HEK293 (cell line): ENCODE results near the gene TMEM63B.

ENCODE experiments used
- ATF2 ChIP-seq: fragments of 450-650 bp; formaldehyde crosslinking; IDR thresholded peaks from 2 replicates; pipeline ENCODE4 v1.5.1; 2016; ENCODE audit warnings: missing biosample characterization, missing genetic modification characterization, low read depth
- GLIS2 ChIP-seq: fragments of 450-650 bp; formaldehyde crosslinking; IDR thresholded peaks from 2 replicates; pipeline ENCODE4 v1.5.1; 2016; ENCODE audit warnings: missing biosample characterization, missing genetic modification characterization
- KLF1 ChIP-seq: fragments of 450-650 bp; formaldehyde crosslinking; IDR thresholded peaks from 2 replicates; pipeline ENCODE4 v1.5.1; 2016; ENCODE audit warnings: missing biosample characterization, missing genetic modification characterization
- KLF9 ChIP-seq: fragments of 450-650 bp; formaldehyde crosslinking; IDR thresholded peaks from 2 replicates; pipeline ENCODE4 v1.5.1; 2016; ENCODE audit warnings: missing biosample characterization, missing genetic modification characterization, low read depth
- SP3 ChIP-seq: fragments of 450-650 bp; formaldehyde crosslinking; IDR thresholded peaks from 2 replicates; pipeline ENCODE4 v1.5.1; 2016; ENCODE audit warnings: missing biosample characterization, missing genetic modification characterization
- SP7 ChIP-seq: fragments of 450-650 bp; formaldehyde crosslinking; IDR thresholded peaks from 2 replicates; pipeline ENCODE4 v1.5.1; 2016; ENCODE audit warnings: missing biosample characterization, missing genetic modification characterization
- TCF7L2 ChIP-seq: IDR thresholded peaks from 2 replicates; pipeline ENCODE4 v1.6.1; 2011; ENCODE audit warnings: low read depth, mild to moderate bottlenecking, inconsistent platforms, low read length, moderate library complexity, borderline replicate concordance
- YY2 ChIP-seq: fragments of 450-650 bp; formaldehyde crosslinking; IDR thresholded peaks from 2 replicates; pipeline ENCODE4 v1.5.1; 2016; ENCODE audit warnings: missing biosample characterization, missing genetic modification characterization
- ZBTB44 ChIP-seq: fragments of 450-650 bp; IDR thresholded peaks from 2 replicates; pipeline ENCODE4 v1.5.1; 2018; ENCODE audit warnings: missing biosample characterization, mild to moderate bottlenecking, missing genetic modification characterization
- ZBTB8A ChIP-seq: fragments of 450-650 bp; formaldehyde crosslinking; IDR thresholded peaks from 2 replicates; pipeline ENCODE4 v1.5.1; 2016; ENCODE audit warnings: missing biosample characterization, missing genetic modification characterization
- ZFP3 ChIP-seq: fragments of 450-650 bp; formaldehyde crosslinking; IDR thresholded peaks from 2 replicates; pipeline ENCODE4 v1.5.1; 2016; ENCODE audit warnings: low read depth, missing biosample characterization, missing genetic modification characterization
- ZFP41 ChIP-seq: fragments of 450-650 bp; formaldehyde crosslinking; IDR thresholded peaks from 2 replicates; pipeline ENCODE4 v1.5.1; 2016; ENCODE audit warnings: missing biosample characterization, missing genetic modification characterization, borderline replicate concordance
- ZIC2 ChIP-seq: fragments of 450-650 bp; formaldehyde crosslinking; IDR thresholded peaks from 2 replicates; pipeline ENCODE4 v1.5.1; 2016; ENCODE audit warnings: missing biosample characterization, missing genetic modification characterization
- ZNF174 ChIP-seq: fragments of 450-650 bp; formaldehyde crosslinking; IDR thresholded peaks from 2 replicates; pipeline ENCODE4 v1.5.0; 2017; ENCODE audit warnings: missing biosample characterization, mild to moderate bottlenecking, missing genetic modification characterization
- ZNF211 ChIP-seq: fragments of 450-650 bp; formaldehyde crosslinking; IDR thresholded peaks from 2 replicates; pipeline ENCODE4 v1.5.1; 2016; ENCODE audit warnings: low read depth, missing biosample characterization, missing genetic modification characterization
- ZNF239 ChIP-seq: fragments of 450-650 bp; formaldehyde crosslinking; IDR thresholded peaks from 2 replicates; pipeline ENCODE4 v1.5.1; 2016; ENCODE audit warnings: missing biosample characterization, missing genetic modification characterization
- ZNF274 ChIP-seq, 2 experiments: fragments of 200-500 bp in 1 of 2; fragments of 450-650 bp in 1 of 2; sonication (Bioruptor generic) in 1 of 2; formaldehyde crosslinking in 1 of 2; IDR thresholded peaks; 2 replicates each; pipeline versions ENCODE4 v1.5.1 to v1.6.1; 2014 to 2016; ENCODE audit warnings: borderline replicate concordance in 1 of 2, inconsistent platforms in 1 of 2, low read length in 1 of 2, missing biosample characterization in 1 of 2, missing genetic modification characterization in 1 of 2
- ZNF37A ChIP-seq: fragments of 450-650 bp; IDR thresholded peaks from 2 replicates; pipeline ENCODE4 v1.5.1; 2018; ENCODE audit warnings: missing biosample characterization, missing genetic modification characterization
- ZNF449 ChIP-seq: fragments of 450-650 bp; formaldehyde crosslinking; IDR thresholded peaks from 2 replicates; pipeline ENCODE4 v1.5.1; 2017; ENCODE audit warnings: missing biosample characterization, mild to moderate bottlenecking, missing genetic modification characterization, moderate library complexity
- ZNF596 ChIP-seq: fragments of 450-650 bp; IDR thresholded peaks from 2 replicates; pipeline ENCODE4 v1.5.0; 2018; ENCODE audit warnings: missing biosample characterization, mild to moderate bottlenecking, missing genetic modification characterization, moderate library complexity
- ZNF600 ChIP-seq: fragments of 450-650 bp; formaldehyde crosslinking; IDR thresholded peaks from 2 replicates; pipeline ENCODE4 v1.5.1; 2016; ENCODE audit warnings: missing biosample characterization, missing genetic modification characterization
- ZNF677 ChIP-seq: fragments of 450-650 bp; IDR thresholded peaks from 2 replicates; pipeline ENCODE4 v1.5.0; 2018; ENCODE audit warnings: missing biosample characterization, mild to moderate bottlenecking, missing genetic modification characterization, moderate library complexity
- ZNF747 ChIP-seq: fragments of 450-650 bp; formaldehyde crosslinking; IDR thresholded peaks from 2 replicates; pipeline ENCODE4 v1.5.1; 2016; ENCODE audit warnings: missing biosample characterization, missing genetic modification characterization
- ZNF785 ChIP-seq: fragments of 450-650 bp; formaldehyde crosslinking; IDR thresholded peaks from 2 replicates; pipeline ENCODE4 v1.5.1; 2016; ENCODE audit warnings: missing biosample characterization, missing genetic modification characterization
- ZNF791 ChIP-seq: fragments of 450-650 bp; formaldehyde crosslinking; IDR thresholded peaks from 2 replicates; pipeline ENCODE4 v1.5.1; 2016; ENCODE audit warnings: missing biosample characterization, missing genetic modification characterization
- ZSCAN18 ChIP-seq: fragments of 450-650 bp; formaldehyde crosslinking; IDR thresholded peaks from 2 replicates; pipeline ENCODE4 v1.5.1; 2016; ENCODE audit warnings: missing biosample characterization, missing genetic modification characterization
- ZSCAN30 ChIP-seq: fragments of 450-650 bp; IDR thresholded peaks from 2 replicates; pipeline ENCODE4 v1.5.1; 2018; ENCODE audit warnings: missing biosample characterization, mild to moderate bottlenecking, missing genetic modification characterization, moderate library complexity
- ZSCAN5A ChIP-seq: fragments of 450-650 bp; formaldehyde crosslinking; IDR thresholded peaks from 2 replicates; pipeline ENCODE4 v1.5.1; 2016; ENCODE audit warnings: missing biosample characterization, missing genetic modification characterization
- ZXDB ChIP-seq: fragments of 450-650 bp; formaldehyde crosslinking; IDR thresholded peaks from 2 replicates; pipeline ENCODE4 v1.5.1; 2016; ENCODE audit warnings: missing biosample characterization, missing genetic modification characterization

TMEM63B gene

GRCh38 chr6:44151348-44152108 is 24.2 kb downstream of the TMEM63B start (continued):
- TF ChIP-seq ZNF596 (tag by site-specific recombination): no peak
- TF ChIP-seq ZFP41 (tag by site-specific recombination): no peak
- TF ChIP-seq SP3 (tag by site-specific recombination): no peak
- TF ChIP-seq ZSCAN30 (tag by site-specific recombination): peak; percentile 42; the same call in 1 of the 2 replicates
- TF ChIP-seq ZNF677 (tag by site-specific recombination): no peak
- TF ChIP-seq ZNF747: no peak
- TF ChIP-seq ZNF791 (tag by site-specific recombination): no peak
- no peak for TF ChIP-seq ZFP3
- no peak for TF ChIP-seq ZNF211 (tag by site-specific recombination)
- TF ChIP-seq ZNF239 (tag by site-specific recombination): no peak
- TF ChIP-seq ZXDB (tag by site-specific recombination): no peak
- TF ChIP-seq ZNF274 (IDR thresholded peaks at IDR 0.05; ENCODE audit: low read length): no peak
- TF ChIP-seq ZNF274 (tag by site-specific recombination; IDR thresholded peaks at IDR 0.05; ENCODE audit: borderline replicate concordance): no peak
- TF ChIP-seq KLF1 (tag by site-specific recombination): no peak
- TF ChIP-seq TCF7L2: no peak
- TF ChIP-seq ZIC2 (tag by site-specific recombination): peak; percentile 72
- no peak for TF ChIP-seq ZNF785 (tag by site-specific recombination)
- peak; percentile 36; the same call in 1 of the 2 replicates for TF ChIP-seq GLIS2 (tag by site-specific recombination)
- TF ChIP-seq ZNF449 (tag by site-specific recombination): no peak
- TF ChIP-seq KLF9 (tag by site-specific recombination): no peak
- TF ChIP-seq ZNF174: no peak
- no peak for TF ChIP-seq ZSCAN18 (tag by site-specific recombination)
- TF ChIP-seq ZBTB44 (tag by site-specific recombination): no peak
- TF ChIP-seq SP7: peak; percentile 59; the same call in 1 of the 2 replicates
- TF ChIP-seq ZNF600: peak; percentile 92
- TF ChIP-seq ZNF37A (tag by site-specific recombination): no peak
- no peak for TF ChIP-seq YY2 (tag by site-specific recombination)
- peak; percentile 84 for TF ChIP-seq ATF2 (tag by site-specific recombination)
- TF ChIP-seq ZBTB8A: peak; percentile 59
- TF ChIP-seq ZSCAN5A (tag by site-specific recombination): no peak
